Neural progenitor cell (in vitro differentiated cells): ENCODE results near the gene SSBP3. TPM values are rescaled to one million over a fixed set of nuclear protein-coding genes. Genes with fewer than 3 reads are reported as not detected.

Experiments used
- DNase-seq: peaks from one replicate; pipeline ENCODE4 v3.0.0-alpha.2; 2016; ENCODE audit warnings: low spot score
- H2AFZ ChIP-seq: fragments of 200-600 bp; sonication (generic); replicated peaks from 2 replicates; pipeline ENCODE4 v1.6.1; 2016; ENCODE audit warnings: antibody characterized with exemption
- H3F3A ChIP-seq: fragments of 200-600 bp; sonication (generic); 2 replicates; pipeline ENCODE4 v1.6.1; 2016; ENCODE audit warnings: antibody characterized with exemption, low read depth
- H3K27ac ChIP-seq: fragments of 200-600 bp; sonication (generic); 2 replicates; pipeline ENCODE4 v1.5.1; 2016; ENCODE audit warnings: mild to moderate bottlenecking
- H3K27me3 ChIP-seq: fragments of 200-600 bp; sonication (generic); 2 replicates; pipeline ENCODE4 v1.6.1; 2016; ENCODE audit warnings: mild to moderate bottlenecking, moderate library complexity
- H3K36me3 ChIP-seq: fragments of 200-600 bp; sonication (generic); 2 replicates; pipeline ENCODE4 v1.5.1; 2016
- H3K4me1 ChIP-seq: fragments of 200-600 bp; sonication (generic); 2 replicates; pipeline ENCODE4 v1.6.1; 2016; ENCODE audit warnings: mixed run types
- H3K4me2 ChIP-seq: fragments of 200-600 bp; sonication (generic); 2 replicates; pipeline ENCODE4 v1.6.1; 2016
- H3K4me3 ChIP-seq: fragments of 200-600 bp; sonication (generic); 2 replicates; pipeline ENCODE4 v1.5.1; 2016
- H3K79me2 ChIP-seq: fragments of 200-600 bp; sonication (generic); 2 replicates; pipeline ENCODE4 v1.6.1; 2016; ENCODE audit warnings: low read depth
- H3K9ac ChIP-seq: fragments of 200-600 bp; sonication (generic); 2 replicates; pipeline ENCODE4 v1.6.1; 2016
- H3K9me3 ChIP-seq: fragments of 200-600 bp; sonication (generic); 2 replicates; pipeline ENCODE4 v1.5.1; 2016; ENCODE audit warnings: low read depth
- H4K20me1 ChIP-seq: fragments of 200-600 bp; sonication (generic); 2 replicates; pipeline ENCODE4 v1.6.1; 2016; ENCODE audit warnings: low read depth
- H3K27ac Mint-ChIP-seq: 3 replicates; pipeline ENCODE4 v1.8.0; 2021; ENCODE audit warnings: mixed read lengths
- H3K27me3 Mint-ChIP-seq: 2 replicates; pipeline ENCODE4 v1.8.0; 2022; ENCODE audit warnings: low read depth, mild to moderate bottlenecking, inconsistent platforms, moderate library complexity, mixed read lengths; ENCODE audit not compliant: insufficient read depth
- H3K36me3 Mint-ChIP-seq: 3 replicates; pipeline ENCODE4 v1.8.0; 2021; ENCODE audit warnings: mixed read lengths
- H3K4me1 Mint-ChIP-seq: 3 replicates; pipeline ENCODE4 v1.8.0; 2021; ENCODE audit warnings: mixed read lengths
- H3K4me3 Mint-ChIP-seq: 3 replicates; pipeline ENCODE4 v1.8.0; 2021; ENCODE audit warnings: mild to moderate bottlenecking, moderate library complexity, mixed read lengths
- H3K9me3 Mint-ChIP-seq: 3 replicates; pipeline ENCODE4 v1.8.0; 2020; ENCODE audit warnings: mixed read lengths
- CTCF ChIP-seq: fragments of 200-600 bp; sonication (generic); IDR thresholded peaks from 2 replicates; pipeline ENCODE4 v1.5.1; 2017; ENCODE audit warnings: antibody characterized with exemption, mild to moderate bottlenecking
- EZH2 ChIP-seq: fragments of 200-600 bp; sonication (generic); IDR thresholded peaks from 2 replicates; pipeline ENCODE4 v1.6.1; 2017; ENCODE audit warnings: antibody characterized with exemption, mild to moderate bottlenecking, moderate library complexity
- EZH2phosphoT487 ChIP-seq: fragments of 200-600 bp; sonication (generic); IDR thresholded peaks from 2 replicates; pipeline ENCODE4 v1.6.1; 2017; ENCODE audit warnings: antibody characterized with exemption
- total RNA-seq: library from RNA; depleted of rRNA; stranded (reverse); fragments of >200 nt; gene quantifications from 2 replicates; pipeline ENCODE4 v1.2.3, GENCODE V29; 2015; ENCODE audit warnings: low replicate concordance

Gene SSBP3
- total RNA-seq, 1 donor from 2014 or later, result 53.0 TPM

GRCh38 chr1:54190526-54190925 is 215.7 kb downstream of the SSBP3 start:
- Histone ChIP-seq H3K79me2 (no peaks in the 10 kb centered on the region), H3K9me3 (no peaks in the 10 kb centered on the region), H3K27ac (no peak overlapping the region), H3K4me3 (no peak overlapping the region), H2AFZ (no peak overlapping the region), H3K4me2 (no peak overlapping the region), H4K20me1 (no peaks in the 10 kb centered on the region), H3K9ac (no peak overlapping the region), H3K4me1 (no peaks in the 10 kb centered on the region), H3K27me3 (no peaks in the 10 kb centered on the region), H3K36me3 (no peaks in the 10 kb centered on the region), H3F3A (no peaks in the 10 kb centered on the region)
- Mint-ChIP-seq H3K36me3 (peaks cover 7% of the 10 kb centered on the region), H3K4me1 (no peaks in the 10 kb centered on the region), H3K27ac (no peak overlapping the region), H3K4me3 (no peak overlapping the region), H3K9me3 (no peaks in the 10 kb centered on the region), H3K27me3 (peaks cover 4% of the 10 kb centered on the region)
- no peak for TF ChIP-seq EZH2phosphoT487
- TF ChIP-seq EZH2, result no peak
- TF ChIP-seq CTCF, result no peak
- no peak for DNase-seq

GRCh38 chr1:54188291-54188690 is 217.9 kb downstream of the SSBP3 start:
- H3K4me2 ChIP-seq, result no peak overlapping the region
- TF ChIP-seq CTCF (no peak), EZH2phosphoT487 (no peak), EZH2 (no peak)
- Mint-ChIP-seq H3K27me3 (peaks cover 2% of the 10 kb centered on the region), H3K36me3 (peaks cover 7% of the 10 kb centered on the region), H3K4me3 (no peak overlapping the region), H3K9me3 (no peaks in the 10 kb centered on the region), H3K27ac (no peak overlapping the region), H3K4me1 (no peaks in the 10 kb centered on the region)
- no peaks in the 10 kb centered on the region for H3F3A ChIP-seq
- no peaks in the 10 kb centered on the region for H3K27me3 ChIP-seq
- H2AFZ ChIP-seq, result no peak overlapping the region
- H3K36me3 ChIP-seq, result no peaks in the 10 kb centered on the region
- H3K4me3 ChIP-seq, result no peak overlapping the region
- no peak overlapping the region for H3K27ac ChIP-seq
- H3K79me2 ChIP-seq, result no peaks in the 10 kb centered on the region
- H3K4me1 ChIP-seq, result no peaks in the 10 kb centered on the region
- H3K9ac ChIP-seq, result no peak overlapping the region
- no peaks in the 10 kb centered on the region for H3K9me3 ChIP-seq
- DNase-seq, result no peak
- H4K20me1 ChIP-seq, result no peaks in the 10 kb centered on the region

GRCh38 chr1:54186056-54186455 is 220.1 kb downstream of the SSBP3 start:
- Histone ChIP-seq H3K4me3 (no peak overlapping the region), H3F3A (no peaks in the 10 kb centered on the region), H2AFZ (no peak overlapping the region), H3K79me2 (no peaks in the 10 kb centered on the region), H4K20me1 (no peaks in the 10 kb centered on the region), H3K9me3 (no peaks in the 10 kb centered on the region), H3K36me3 (no peaks in the 10 kb centered on the region), H3K9ac (no peak overlapping the region), H3K4me1 (no peaks in the 10 kb centered on the region), H3K27ac (no peak overlapping the region), H3K4me2 (no peak overlapping the region), H3K27me3 (no peaks in the 10 kb centered on the region)
- TF ChIP-seq EZH2phosphoT487 (no peak), EZH2 (no peak), CTCF (no peak)
- H3K9me3 Mint-ChIP-seq, result no peaks in the 10 kb centered on the region
- H3K27me3 Mint-ChIP-seq, result peaks cover 2% of the 10 kb centered on the region
- no peak overlapping the region for H3K27ac Mint-ChIP-seq
- peaks cover 5% of the 10 kb centered on the region for H3K4me1 Mint-ChIP-seq
- peaks cover 5% of the 10 kb centered on the region for H3K36me3 Mint-ChIP-seq
- DNase-seq, result no peak
- H3K4me3 Mint-ChIP-seq, result no peak overlapping the region
